Small intestine (tissue), 7 donors: Measurements from ENCODE around the gene HIGD2A. TPM values are rescaled to one million over a fixed set of nuclear protein-coding genes. Genes with fewer than 3 reads are reported as not detected.

ENCODE experiments used
- DNase-seq, 2 donors: peaks; one replicate each; pipeline versions ENCODE4 v3.0.0 to v3.0.0-alpha.2; 2013
- FAIRE-seq: peaks from 2 replicates; lab custom pipeline; 2012; peaks lifted over from hg19 to GRCh38; lab: Jason Lieb, UNC
- H3K27ac ChIP-seq, 3 donors: one replicate each; pipeline ENCODE4 v1.5.1; 2013; ENCODE audit warnings: low read length in 2 of 3, mild to moderate bottlenecking in 2 of 3, control low read depth in 1 of 3, inconsistent platforms in 1 of 3, low read depth in 1 of 3, moderate library complexity in 1 of 3
- H3K27me3 ChIP-seq, 3 donors: one replicate each; pipeline ENCODE4 v1.6.1; 2013; ENCODE audit warnings: low read length in 3 of 3, inconsistent platforms in 1 of 3; ENCODE audit not compliant: control insufficient read depth in 3 of 3, insufficient read depth in 3 of 3
- H3K36me3 ChIP-seq, 3 donors: one replicate each; pipeline ENCODE4 v1.6.1; 2013; ENCODE audit warnings: low read length in 3 of 3, inconsistent platforms in 1 of 3, low read depth in 1 of 3, mild to moderate bottlenecking in 1 of 3, moderate library complexity in 1 of 3; ENCODE audit not compliant: control insufficient read depth in 3 of 3, insufficient read depth in 2 of 3
- H3K4me1 ChIP-seq, 3 donors: one replicate each; pipeline ENCODE4 v1.6.1; 2013; ENCODE audit warnings: low read length in 2 of 3, inconsistent platforms in 1 of 3, low read depth in 1 of 3, mild to moderate bottlenecking in 1 of 3, moderate library complexity in 1 of 3; ENCODE audit not compliant: control insufficient read depth in 3 of 3, insufficient read depth in 2 of 3
- H3K4me3 ChIP-seq, 3 donors: one replicate each; pipeline ENCODE4 v1.5.1; 2013; ENCODE audit warnings: low read length in 3 of 3, control low read depth in 1 of 3, inconsistent platforms in 1 of 3, low read depth in 1 of 3, mild to moderate bottlenecking in 1 of 3, moderate library complexity in 1 of 3
- H3K9me3 ChIP-seq, 2 donors: one replicate each; pipeline ENCODE4 v1.6.1; 2013; ENCODE audit warnings: low read depth in 1 of 2, low read length in 1 of 2; ENCODE audit not compliant: control insufficient read depth in 2 of 2, insufficient read depth in 1 of 2
- WGBS, 3 donors: extraction: QIAGEN DNeasy Blood & Tissue Kit; methylation state at CpG; one replicate each; pipeline ENCODE4 v1.1.7; 2013; 5-methylcytosine and 5-hydroxymethylcytosine counted together
- polyA plus RNA-seq, 4 donors: library from polyadenylated mRNA; stranded (reverse) in 3 of 4; unstranded in 1 of 4; fragments of 200-250 nt in 3 of 4; fragments of 120-200 nt in 1 of 4; gene quantifications; one replicate each; pipeline versions ENCODE4 v1.2.1 to v1.2.3, GENCODE V29; 2013
- donor health status: healthy with polysubstance abuse.
- donor health status: control.
- donor health status: control.
- donor health status: Bipolar disorder and iron deficiency.
- donor health status: healthy.

HIGD2A gene
- polyA plus RNA-seq, 4 donors = 116 to 343 (median 270) TPM

DNA sequence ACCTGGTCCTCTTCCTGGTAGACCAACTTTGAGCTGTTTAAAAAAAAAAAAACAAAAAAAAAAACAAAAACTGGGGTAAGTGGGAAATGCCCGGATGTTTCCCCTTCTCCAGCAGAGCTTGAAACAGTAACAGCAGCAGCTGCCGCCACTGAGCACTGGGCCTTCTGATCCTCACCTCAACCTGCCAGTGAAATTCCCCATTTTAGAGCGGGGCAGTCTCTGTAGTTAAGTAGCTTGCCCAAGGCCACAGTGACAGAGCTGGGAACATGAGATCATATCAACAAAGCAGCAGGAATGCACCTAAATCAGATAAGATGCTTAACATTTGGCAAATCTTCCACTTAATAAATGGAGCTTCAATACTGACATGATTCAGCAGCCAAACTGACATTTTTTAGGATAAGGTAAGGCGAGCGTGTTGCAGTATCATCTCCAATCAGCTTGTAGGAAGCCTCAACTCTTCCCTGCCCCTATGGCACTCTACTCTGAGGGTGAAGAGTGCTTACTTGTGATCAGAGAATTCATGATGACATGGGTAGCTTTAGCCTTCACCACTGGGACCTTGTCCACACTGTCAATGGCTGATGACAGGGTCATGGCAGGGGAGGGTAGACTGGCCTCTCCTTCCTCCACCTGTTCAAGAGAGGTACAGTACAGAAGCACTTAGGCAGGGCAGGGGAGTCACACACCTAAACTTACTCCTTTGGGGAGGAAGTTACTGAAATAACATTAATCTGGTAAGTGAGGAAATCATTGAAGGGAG lies 36.3 kb upstream of the HIGD2A start:
- FAIRE-seq (no peak), DNase-seq (no peak)

DNA sequence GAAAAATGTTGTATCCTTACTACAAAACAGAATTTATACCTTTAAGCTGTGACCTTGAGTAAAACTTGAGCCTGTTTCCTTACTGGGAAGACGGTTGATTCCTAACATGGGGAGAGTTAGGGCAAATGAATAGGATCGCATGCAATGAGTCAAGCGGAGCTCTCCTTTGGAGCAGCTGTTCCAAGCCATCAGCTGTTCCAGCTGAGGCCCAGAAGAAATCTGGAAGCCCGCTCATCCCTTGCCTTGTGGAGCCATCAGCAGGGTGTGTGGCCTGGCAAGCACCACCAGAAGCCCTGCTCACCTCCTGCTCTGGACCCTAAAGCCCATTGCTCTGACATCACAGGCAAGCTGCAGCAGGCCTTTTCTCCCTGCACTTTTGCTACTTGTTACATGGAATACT lies 35.0 kb upstream of the HIGD2A start:
- Histone ChIP-seq H3K4me1 (no peaks in the 10 kb centered on the region), H3K4me3 (no peak overlapping the region), H3K36me3 (peaks cover 12 to 70% (median 23%) of the 10 kb centered on the region in 3 donors), H3K27me3 (no peaks in the 10 kb centered on the region), H3K9me3 (no peaks in the 10 kb centered on the region), H3K27ac (no peak overlapping the region)
- DNase-seq = no peak
- FAIRE-seq = no peak
- 93 to 99% (median 97%) methylated on average over 4 of the region's 4 CpGs for WGBS, 3 donors

More for the DNA sequence above, 36.3 kb upstream of the HIGD2A start:
- Histone ChIP-seq H3K27ac (no peak overlapping the region), H3K27me3 (no peaks in the 10 kb centered on the region), H3K9me3 (no peaks in the 10 kb centered on the region), H3K4me3 (no peak overlapping the region), H3K4me1 (no peaks in the 10 kb centered on the region), H3K36me3 (peaks cover 19 to 72% (median 27%) of the 10 kb centered on the region in 3 donors)
- WGBS, 3 donors = 93 to 95% (median 94%) methylated on average over 5 of the region's 5 CpGs

DNA sequence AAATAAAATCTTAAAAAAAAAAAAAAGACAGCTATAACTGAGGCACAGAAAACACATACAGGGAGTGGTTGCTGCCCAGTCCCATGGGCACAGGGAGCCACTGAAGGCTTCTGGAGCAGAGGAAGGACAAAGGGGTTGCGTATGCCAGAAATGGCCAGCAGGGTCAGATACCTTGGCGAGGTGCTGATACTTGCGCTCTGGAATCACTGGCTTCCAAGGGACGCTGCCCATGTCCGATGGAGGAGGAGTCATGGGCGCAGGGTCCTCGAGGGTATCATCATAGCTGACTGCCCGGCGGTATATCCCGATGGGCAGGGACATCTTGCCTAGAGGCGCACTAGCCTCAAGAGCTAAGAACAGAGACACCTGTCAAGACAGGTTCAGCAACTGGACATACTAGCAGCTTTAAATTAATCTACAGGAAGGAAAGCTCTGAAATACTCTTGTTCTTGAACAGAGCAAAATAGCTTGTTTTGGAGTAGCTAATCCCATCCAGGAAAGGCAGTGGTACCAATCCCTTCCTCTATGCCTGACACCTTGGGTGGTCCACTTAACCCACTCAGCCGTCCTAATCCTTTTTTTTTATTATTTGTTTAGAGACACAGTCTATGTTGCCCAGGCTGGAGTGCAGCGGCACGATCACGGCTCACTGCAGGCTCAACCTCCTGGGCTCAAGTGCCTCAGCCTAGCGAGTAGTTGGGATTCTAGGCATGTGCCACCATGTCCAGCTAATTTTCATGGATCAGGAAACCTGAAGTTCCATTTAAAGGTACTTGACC lies 33.0 kb upstream of the HIGD2A start:
- no peak for DNase-seq
- H3K36me3 ChIP-seq = peaks cover 0 to 55% (median 20%) of the 10 kb centered on the region in 3 donors
- no peak overlapping the region for H3K27ac ChIP-seq
- WGBS, 3 donors = 90 to 94% (median 92%) methylated on average over 16 of the region's 16 CpGs
- peaks cover 0 to 4% (median 0%) of the 10 kb centered on the region in 3 donors for H3K4me1 ChIP-seq
- no peak overlapping the region for H3K4me3 ChIP-seq
- no peaks in the 10 kb centered on the region for H3K9me3 ChIP-seq
- no peaks in the 10 kb centered on the region for H3K27me3 ChIP-seq
- FAIRE-seq = no peak

DNA sequence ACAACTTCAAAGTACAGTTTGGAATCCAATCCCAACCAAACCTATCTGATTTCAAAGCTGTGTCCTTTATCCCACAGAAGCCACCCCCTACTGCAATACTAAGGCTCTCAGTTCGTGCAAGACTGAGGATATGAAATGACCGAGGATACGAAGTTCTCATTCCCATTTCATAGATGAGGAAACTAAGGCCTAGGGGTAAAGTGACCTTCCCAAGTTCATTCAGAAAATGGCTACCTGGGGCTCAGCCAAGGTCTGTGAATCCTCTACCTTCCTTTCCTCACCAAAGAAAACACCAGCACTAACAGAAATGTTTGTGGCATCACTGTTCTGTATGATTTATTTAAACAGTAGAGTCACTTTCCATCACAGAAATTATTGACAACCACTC lies 32.4 kb upstream of the HIGD2A start:
- FAIRE-seq (no peak), DNase-seq (no peak)
- H3K36me3 ChIP-seq = peaks cover 0 to 51% (median 17%) of the 10 kb centered on the region in 3 donors
- 91 to 97% (median 95%) methylated on average over 3 of the region's 3 CpGs for WGBS, 3 donors
- H3K4me3 ChIP-seq = no peak overlapping the region
- H3K27ac ChIP-seq = no peak overlapping the region
- H3K27me3 ChIP-seq = no peaks in the 10 kb centered on the region
- peaks cover 0 to 4% (median 0%) of the 10 kb centered on the region in 3 donors for H3K4me1 ChIP-seq
- no peaks in the 10 kb centered on the region for H3K9me3 ChIP-seq

DNA sequence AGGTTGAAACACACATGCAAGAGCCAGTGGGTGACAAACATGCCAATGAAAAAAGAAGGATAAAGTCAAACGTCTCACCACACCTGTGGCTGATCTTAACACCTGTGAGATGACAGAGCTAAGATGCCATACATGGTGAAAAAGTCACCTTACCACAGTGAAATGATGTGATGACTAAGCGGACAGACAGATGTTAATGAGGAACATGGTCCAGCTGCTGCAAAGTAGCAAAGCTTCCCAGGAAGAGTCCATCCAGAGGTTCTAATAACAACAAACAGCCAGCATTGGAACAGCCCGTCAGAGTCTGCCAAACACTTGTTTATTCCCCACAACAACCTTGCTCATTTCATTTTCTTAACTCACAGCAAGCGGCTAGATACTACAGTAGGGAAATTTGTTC lies 28.9 kb upstream of the HIGD2A start:
- FAIRE-seq = no peak
- H3K4me3 ChIP-seq = no peak overlapping the region
- H3K27me3 ChIP-seq = peaks cover 0 to 4% (median 0%) of the 10 kb centered on the region in 3 donors
- H3K4me1 ChIP-seq = peaks cover 0 to 4% (median 0%) of the 10 kb centered on the region in 3 donors
- no peak overlapping the region for H3K27ac ChIP-seq
- H3K36me3 ChIP-seq = peaks cover 0 to 25% (median 5%) of the 10 kb centered on the region in 3 donors
- H3K9me3 ChIP-seq = no peaks in the 10 kb centered on the region
- WGBS, 3 donors = 54 to 65% (median 60%) methylated on average over 4 of the region's 4 CpGs
- DNase-seq = peak in 1 of 2 donors; percentile 25

DNA sequence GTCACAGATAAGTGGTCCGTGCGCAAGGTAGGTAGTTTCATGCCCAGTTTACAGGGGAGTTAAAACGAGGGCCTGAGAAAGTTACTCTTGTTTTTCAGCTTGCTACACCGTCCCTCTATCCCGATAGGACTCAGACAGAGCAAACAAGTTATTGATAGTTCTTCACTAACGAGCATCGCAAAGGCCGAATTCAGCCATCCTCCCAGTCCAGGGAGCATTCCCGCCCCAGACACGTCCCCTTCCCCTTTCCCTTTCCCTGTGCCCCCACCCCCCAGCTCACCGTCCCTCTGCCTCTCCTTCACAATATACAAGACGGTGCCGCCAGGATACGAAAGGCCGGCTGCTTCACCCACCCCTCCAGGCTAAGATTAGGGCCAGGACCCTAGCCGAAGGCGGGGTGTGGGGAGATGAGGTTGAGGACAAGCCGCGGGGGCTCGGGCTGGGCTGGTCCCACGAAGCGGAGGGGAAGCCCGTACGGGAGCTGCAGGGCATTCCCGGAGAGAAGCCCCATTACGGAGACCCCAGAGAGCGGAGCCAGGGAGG lies 27.6 kb upstream of the HIGD2A start:
- FAIRE-seq (no peak), DNase-seq (peak in 1 of 2 donors; percentile 20)
- H3K36me3 ChIP-seq = peaks cover 0 to 16% (median 2%) of the 10 kb centered on the region in 3 donors
- H3K9me3 ChIP-seq = no peaks in the 10 kb centered on the region
- H3K27me3 ChIP-seq = peaks cover 0 to 10% (median 0%) of the 10 kb centered on the region in 3 donors
- H3K27ac ChIP-seq = peak overlapping the region; percentile 66 to 80 (median 73)
- WGBS, 3 donors = 1 to 2% (median 2%) methylated on average over 27 of the region's 27 CpGs
- peaks cover 0 to 4% (median 0%) of the 10 kb centered on the region in 3 donors for H3K4me1 ChIP-seq
- H3K4me3 ChIP-seq = peak overlapping the region; percentile 84 to 92 (median 87)

DNA sequence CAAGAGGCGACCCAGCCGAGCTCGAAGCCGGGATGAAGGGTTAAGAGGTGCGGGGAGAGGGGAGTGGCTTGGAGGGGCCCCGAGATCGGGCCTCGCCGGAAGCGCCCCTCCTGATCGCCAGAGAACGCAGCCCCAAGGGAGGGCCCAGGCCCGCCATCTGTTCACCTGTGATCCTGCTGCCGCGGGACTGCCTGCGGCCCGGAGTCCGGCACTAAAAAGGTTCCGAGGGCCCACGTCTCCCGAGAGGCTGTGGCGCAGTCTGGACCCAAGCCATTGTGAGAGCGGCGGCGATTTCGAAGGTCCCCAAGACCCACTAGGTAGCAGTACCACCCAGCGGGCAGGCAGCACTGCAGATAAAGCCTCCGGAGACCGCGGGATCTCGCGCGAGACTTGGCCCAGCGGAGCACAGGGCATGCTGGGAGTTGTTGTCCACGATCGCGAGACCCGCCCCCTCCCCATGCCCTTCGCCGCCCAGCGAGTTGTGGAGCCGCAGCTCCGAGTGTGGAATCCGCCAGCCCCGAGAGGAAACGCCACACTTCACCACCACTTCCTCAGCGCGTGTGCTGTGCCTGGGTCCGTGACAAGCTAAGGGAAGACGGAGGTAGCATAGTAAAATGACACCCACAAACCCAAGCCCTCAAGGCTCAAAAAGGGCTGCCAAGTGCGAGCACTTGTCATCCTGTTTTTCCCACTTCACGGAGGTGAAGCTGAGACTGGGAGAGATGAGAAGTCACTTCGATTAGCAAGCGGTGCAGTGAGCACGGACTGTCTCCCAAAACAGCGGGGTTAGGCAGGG lies 26.9 kb upstream of the HIGD2A start, which contains the start of gene KIAA1191:
TSS of gene KIAA1191 (minus strand) at position 328 of the 796 bp plus-strand sequence. CDS start 2,256 bp downstream, outside the sequence.
- Histone ChIP-seq H3K36me3 (peaks cover 0 to 16% (median 2%) of the 10 kb centered on the region in 3 donors), H3K27me3 (peaks cover 0 to 16% (median 0%) of the 10 kb centered on the region in 3 donors), H3K27ac (peak within 1 kb of the TSS; percentile 66 to 80 (median 73)), H3K4me1 (peaks cover 0 to 4% (median 0%) of the 10 kb centered on the region in 3 donors), H3K9me3 (no peaks in the 10 kb centered on the region), H3K4me3 (peak within 1 kb of the TSS; percentile 84 to 92 (median 87))
- DNase-seq = peak; percentile 92 to 96
- FAIRE-seq = no peak
- 2 to 3% (median 2%) methylated on average over 47 to 56 of the region's 56 CpGs for WGBS, 3 donors
